ENCODE results near the gene FAM177A1. TPM values are rescaled to one million over a fixed set of nuclear protein-coding genes. Genes with fewer than 3 reads are reported as not detected.
"Not testable (repeated sequence)": the region's sequence is repeated elsewhere in the genome, so short reads cannot be mapped to it uniquely, and the experiment has no call there.

Gene FAM177A1
- total RNA-seq, 1 donor from 2014 or later, result 82.4 TPM

- peak overlapping the region; percentile 84 for H3K4me3 ChIP-seq
- DNase-seq, result no peak
- intact Hi-C loops (cut with micrococcal nuclease), result loop anchor here (10.0 kb wide), 1 partner anchor 53 kb away; no protein-coding TSS in a partner anchor
- no peak for TF ChIP-seq CTCF (IDR thresholded peaks at IDR 0.05; ENCODE audit: borderline replicate concordance)
- peaks cover 64% of the 10 kb centered on the region for H3K4me1 ChIP-seq
- H3K27ac ChIP-seq (replicated peaks), result peak overlapping the region; percentile 95
- H3K9me3 ChIP-seq (replicated peaks), result no peaks in the 10 kb centered on the region
- peaks cover 20% of the 10 kb centered on the region for H3K36me3 ChIP-seq
- no peaks in the 10 kb centered on the region for H3K27me3 ChIP-seq (ENCODE audit: low read depth)
Measured at GRCh38 chr14:35047976-35048513, 2.0 kb downstream of the FAM177A1 start.

- Histone ChIP-seq H3K4me3 (no peak overlapping the region), H3K27me3 (ENCODE audit: low read depth) (no peaks in the 10 kb centered on the region), H3K4me1 (peaks cover 55% of the 10 kb centered on the region), H3K27ac (replicated peaks) (peak overlapping the region; percentile 70), H3K36me3 (peaks cover 46% of the 10 kb centered on the region), H3K9me3 (replicated peaks) (no peaks in the 10 kb centered on the region)
- no peak for TF ChIP-seq CTCF (IDR thresholded peaks at IDR 0.05; ENCODE audit: borderline replicate concordance)
- intact Hi-C loops (cut with micrococcal nuclease), result no loop called here
- DNase-seq, result no peak
Measured at GRCh38 chr14:35050652-35051051, 4.6 kb downstream of the FAM177A1 start.

GRCh38 chr14:35051796-35052195, 5.7 kb downstream of the FAM177A1 start:
- Histone ChIP-seq H3K27me3 (ENCODE audit: low read depth) (no peaks in the 10 kb centered on the region), H3K36me3 (peaks cover 47% of the 10 kb centered on the region), H3K9me3 (replicated peaks) (no peaks in the 10 kb centered on the region), H3K4me1 (peaks cover 53% of the 10 kb centered on the region), H3K27ac (replicated peaks) (no peak overlapping the region), H3K4me3 (no peak overlapping the region)
- intact Hi-C loops (cut with micrococcal nuclease), result no loop called here
- DNase-seq, result no peak
- no peak for TF ChIP-seq CTCF (IDR thresholded peaks at IDR 0.05; ENCODE audit: borderline replicate concordance)

GRCh38 chr14:35052637-35053036, 6.6 kb downstream of the FAM177A1 start:
- Histone ChIP-seq H3K4me3 (no peak overlapping the region), H3K36me3 (peaks cover 51% of the 10 kb centered on the region), H3K27ac (replicated peaks) (no peak overlapping the region)

GRCh38 chr14:35061113-35061791, 15.2 kb downstream of the FAM177A1 start:
- peaks cover 41% of the 10 kb centered on the region for H3K4me1 ChIP-seq
- H3K27ac ChIP-seq (replicated peaks), result peak overlapping the region; percentile 72
- intact Hi-C loops (cut with micrococcal nuclease); H3K27me3 ChIP-seq (ENCODE audit: low read depth); H3K9me3 ChIP-seq (replicated peaks): not testable (repeated sequence)
- peak overlapping the region; percentile 21 for H3K4me3 ChIP-seq
- peak; percentile 61 for DNase-seq
- peaks cover 50% of the 10 kb centered on the region for H3K36me3 ChIP-seq

More at GRCh38 chr14:35052637-35053036, 6.6 kb downstream of the FAM177A1 start:
- intact Hi-C loops (cut with micrococcal nuclease), result no loop called here
- Histone ChIP-seq H3K9me3 (replicated peaks) (no peaks in the 10 kb centered on the region), H3K4me1 (peaks cover 51% of the 10 kb centered on the region), H3K27me3 (ENCODE audit: low read depth) (no peaks in the 10 kb centered on the region)
- TF ChIP-seq CTCF (IDR thresholded peaks at IDR 0.05; ENCODE audit: borderline replicate concordance), result no peak
- no peak for DNase-seq

GRCh38 chr14:35065731-35066130, 19.7 kb downstream of the FAM177A1 start:
- H3K27ac ChIP-seq (replicated peaks); intact Hi-C loops (cut with micrococcal nuclease); H3K27me3 ChIP-seq (ENCODE audit: low read depth); H3K4me3 ChIP-seq; DNase-seq; H3K9me3 ChIP-seq (replicated peaks): not testable (repeated sequence)
- H3K36me3 ChIP-seq, result peaks cover 60% of the 10 kb centered on the region
- H3K4me1 ChIP-seq, result peaks cover 19% of the 10 kb centered on the region

Data from left ventricle myocardium inferior (tissue), 1 donor.